GM10847 (cell line): ENCODE results near the gene EBPL.

Experiments used
- POLR2A ChIP-seq: IDR thresholded peaks from 2 replicates; pipeline ENCODE4 v1.6.1; 2011; ENCODE audit not compliant: insufficient read length; ENCODE audit errors: extremely low read depth

Gene EBPL

GRCh38 chr13:49625392-49626079 is 65.8 kb downstream of the EBPL start:
- TF ChIP-seq POLR2A = no peak

DNA sequence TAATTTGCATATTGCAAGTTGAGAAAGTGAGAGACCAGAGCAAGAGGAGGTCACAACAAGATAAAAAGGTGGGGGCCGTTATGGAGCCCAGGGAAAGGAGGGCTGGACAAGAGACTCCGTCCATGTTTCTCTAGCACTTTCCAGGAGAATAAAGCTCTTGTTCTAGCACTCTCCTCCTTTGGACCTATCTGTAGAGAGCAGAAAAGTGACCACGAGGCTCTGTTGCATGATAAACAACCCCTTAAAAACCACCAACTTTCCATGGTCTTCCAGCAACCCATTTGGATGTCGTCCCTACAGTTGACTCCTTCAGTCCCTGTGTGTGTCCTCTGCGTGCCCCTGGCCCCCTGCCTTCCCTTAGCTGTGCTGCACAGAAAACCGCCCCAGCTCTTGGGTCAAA is 67.1 kb downstream of the EBPL start:
- no peak for TF ChIP-seq POLR2A

DNA sequence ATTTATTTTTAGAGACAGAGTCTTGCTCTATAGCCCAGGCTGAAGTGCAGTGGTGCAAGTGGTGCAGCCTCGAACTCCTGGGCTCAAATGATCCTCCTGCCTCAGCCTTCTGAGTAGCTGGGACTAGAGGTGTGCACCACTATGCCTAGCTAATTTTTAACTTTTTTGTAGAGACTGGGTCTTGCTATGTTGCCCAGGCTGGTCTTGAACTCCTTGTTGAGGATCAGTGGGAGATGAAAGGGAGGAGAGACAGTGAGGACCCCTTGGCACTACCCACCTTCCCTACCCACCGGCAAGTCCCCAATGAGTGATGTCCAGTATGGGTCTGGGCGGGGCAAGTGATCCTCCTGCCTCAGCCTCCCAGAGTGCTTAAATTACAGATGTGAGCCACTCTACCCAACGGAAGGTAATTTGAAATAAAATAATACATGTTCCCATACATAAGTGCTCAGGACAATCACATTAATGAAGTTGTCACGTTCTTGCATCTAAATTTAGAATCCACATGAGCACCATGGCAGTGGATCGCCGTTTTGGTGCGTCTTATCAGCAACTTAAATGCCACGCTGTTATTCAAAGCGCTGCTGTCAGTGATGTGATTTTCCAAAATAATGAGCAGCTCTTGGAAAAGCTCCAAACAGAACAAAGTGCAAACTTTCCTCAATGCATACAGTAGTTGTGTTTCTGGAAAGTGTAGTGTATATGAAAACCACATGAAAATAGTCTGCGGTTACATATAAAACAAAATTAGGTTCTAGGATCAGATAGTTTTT is 68.9 kb downstream of the EBPL start:
- TF ChIP-seq POLR2A = no peak

DNA sequence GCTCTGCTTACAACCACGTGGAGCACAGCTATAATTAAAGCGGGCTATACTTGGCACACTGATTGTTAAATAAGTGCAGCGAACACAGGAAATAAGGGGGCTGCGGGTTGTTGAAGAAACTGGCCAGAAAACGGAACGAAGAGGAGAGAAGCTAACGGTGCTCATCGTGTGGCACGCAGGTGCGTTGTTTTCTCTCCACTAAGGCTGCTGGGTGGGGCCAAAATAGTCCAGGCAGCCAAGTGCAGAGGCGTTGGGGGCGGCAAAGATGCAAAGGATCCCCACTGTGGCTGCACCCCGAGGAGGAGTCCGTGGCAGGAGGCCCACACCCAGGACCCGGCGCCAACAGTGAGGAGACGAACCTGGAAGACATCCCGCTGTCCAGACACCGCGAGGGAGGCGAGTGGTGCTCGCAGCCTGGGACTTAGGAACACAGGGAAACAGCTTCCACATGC is 71.1 kb downstream of the EBPL start:
- no peak for TF ChIP-seq POLR2A

DNA sequence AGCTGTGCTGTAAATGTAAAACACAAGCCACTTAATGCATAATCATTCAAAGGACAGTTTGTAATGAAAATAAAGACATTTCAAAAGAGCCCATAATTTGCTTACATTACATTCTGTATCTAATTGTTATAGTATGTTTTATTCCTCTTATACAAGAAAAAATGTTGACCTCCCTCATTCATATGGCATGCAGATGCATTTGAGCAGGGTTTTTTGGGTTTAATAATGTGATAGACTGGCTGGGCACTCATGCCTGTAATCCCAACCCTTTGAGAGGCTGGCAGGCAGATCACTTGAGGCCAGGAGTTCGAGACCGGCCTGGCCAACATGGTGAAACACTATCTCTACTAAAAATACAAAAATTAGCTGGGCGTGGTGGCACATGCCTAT is 74.6 kb downstream of the EBPL start:
- TF ChIP-seq POLR2A = no peak

- TF ChIP-seq POLR2A = no peak
Measured at GRCh38 chr13:49615836-49616675, 75.2 kb downstream of the EBPL start.
